ENCODE results near the gene ZNF536.

GRCh38 chr19:30335306-30335886 lies 36.8 kb upstream of the ZNF536 start:
- no peak for TF ChIP-seq CTCF (IDR thresholded peaks at IDR 0.05)
- TF ChIP-seq POLR2AphosphoS5 (IDR thresholded peaks at IDR 0.05) = no peak

Data from sigmoid colon (tissue), 4 donors.